NOMO-1 treated with DMSO at 0.1 percent for 48 hours (cell line): ENCODE data around the gene CCDC70.

Source experiments
- DNase-seq: peaks from one replicate; lab custom pipeline; 2025; ENCODE audit not compliant: unreplicated experiment; lab: John Stamatoyannopoulos, UW

CCDC70 gene

GRCh38 chr13:51828730-51829567 lies 32.8 kb upstream of the CCDC70 start:
- peak; percentile 68 for DNase-seq

- DNase-seq = no peak
These were observed 32.2 kb upstream of the CCDC70 start for GRCh38 chr13:51829568-51829899.

GRCh38 chr13:51831519-51831918 lies 30.2 kb upstream of the CCDC70 start:
- no peak for DNase-seq

GRCh38 chr13:51832471-51833152 lies 29.2 kb upstream of the CCDC70 start:
- DNase-seq = peak; percentile 80

- no peak for DNase-seq
These were observed 27.8 kb upstream of the CCDC70 start for GRCh38 chr13:51833980-51834379.

GRCh38 chr13:51834581-51835171 lies 27.1 kb upstream of the CCDC70 start:
- DNase-seq = no peak

- no peak for DNase-seq
These were observed 24.8 kb upstream of the CCDC70 start for GRCh38 chr13:51837016-51837415.

GRCh38 chr13:51838240-51838846 lies 23.4 kb upstream of the CCDC70 start:
- DNase-seq = no peak

- no peak for DNase-seq
These were observed 21.8 kb upstream of the CCDC70 start for GRCh38 chr13:51839711-51840540.

- DNase-seq = no peak
These were observed 20.9 kb upstream of the CCDC70 start for GRCh38 chr13:51840917-51841316.

- DNase-seq = no peak
These were observed 20.0 kb upstream of the CCDC70 start for GRCh38 chr13:51841732-51842131.

- DNase-seq = no peak
These were observed 18.2 kb upstream of the CCDC70 start for GRCh38 chr13:51843529-51843928.

GRCh38 chr13:51844862-51845573 lies 16.8 kb upstream of the CCDC70 start, which contains the start of gene TMEM272:
TMEM272 (minus strand) TSS chr13:51845177; CDS start chr13:51838530, 6,647 bp downstream.
- no peak for DNase-seq

GRCh38 chr13:51845574-51846318 lies 16.0 kb upstream of the CCDC70 start:
- no peak for DNase-seq

- no peak for DNase-seq
These were observed 15.0 kb upstream of the CCDC70 start for GRCh38 chr13:51846756-51847155.

- no peak for DNase-seq
These were observed 13.1 kb upstream of the CCDC70 start for GRCh38 chr13:51848674-51849073.

- peak; percentile 47 for DNase-seq
These were observed 12.3 kb upstream of the CCDC70 start for GRCh38 chr13:51849145-51850101.

- no peak for DNase-seq
These were observed 5.6 kb upstream of the CCDC70 start for GRCh38 chr13:51856027-51856736.
